GM21723 (cell line): ENCODE results near the gene TMEM259.

Experiments used
- ATAC-seq: cut with Tn5 transposase; IDR thresholded peaks from one replicate; pipeline ENCODE4 v1.9.1; 2021; ENCODE audit warnings: mild to moderate bottlenecking, moderate library complexity; ENCODE audit not compliant: unreplicated experiment

TMEM259 gene

GRCh38 chr19:990119-990571 lies 30.8 kb downstream of the TMEM259 start:
- no peak for ATAC-seq

DNA sequence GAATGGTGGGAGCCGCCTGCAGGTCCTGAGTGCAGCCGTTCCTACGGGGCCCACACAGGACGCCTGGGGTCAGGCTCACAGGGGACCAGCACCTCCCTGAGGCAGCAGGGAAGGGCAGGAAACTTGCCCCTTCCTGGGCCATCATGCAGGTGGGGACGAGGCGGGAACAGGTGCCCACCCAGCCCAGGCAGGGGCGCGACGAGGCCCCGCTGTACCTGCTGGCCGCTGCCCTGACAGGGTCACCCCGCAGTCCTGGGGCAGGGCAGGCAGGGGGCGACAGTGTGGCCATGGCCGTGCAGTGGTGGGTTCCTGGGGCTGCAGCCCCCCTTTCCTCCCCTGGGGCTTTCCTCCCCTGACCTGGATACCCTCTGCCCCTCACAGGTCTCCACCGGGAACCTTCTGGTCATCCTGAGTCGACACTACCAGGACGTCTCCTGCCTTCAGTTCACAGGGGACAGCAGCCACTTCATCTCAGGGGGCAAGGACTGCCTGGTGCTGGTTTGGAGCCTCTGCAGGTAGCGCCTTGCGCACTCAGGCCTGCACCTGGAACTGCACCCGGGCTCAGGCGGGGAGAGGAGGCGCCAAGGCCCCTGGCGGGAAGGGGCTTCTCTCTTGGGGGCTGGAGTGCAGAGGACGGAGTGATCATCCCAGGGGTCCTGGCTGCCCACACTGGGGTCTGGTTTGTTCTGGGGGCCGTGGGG lies 31.4 kb downstream of the TMEM259 start:
- ATAC-seq: no peak

GRCh38 chr19:988510-988909 lies 32.4 kb downstream of the TMEM259 start:
- ATAC-seq: no peak

- ATAC-seq: no peak
Observed at GRCh38 chr19:988081-988480, 32.8 kb downstream of the TMEM259 start.

DNA sequence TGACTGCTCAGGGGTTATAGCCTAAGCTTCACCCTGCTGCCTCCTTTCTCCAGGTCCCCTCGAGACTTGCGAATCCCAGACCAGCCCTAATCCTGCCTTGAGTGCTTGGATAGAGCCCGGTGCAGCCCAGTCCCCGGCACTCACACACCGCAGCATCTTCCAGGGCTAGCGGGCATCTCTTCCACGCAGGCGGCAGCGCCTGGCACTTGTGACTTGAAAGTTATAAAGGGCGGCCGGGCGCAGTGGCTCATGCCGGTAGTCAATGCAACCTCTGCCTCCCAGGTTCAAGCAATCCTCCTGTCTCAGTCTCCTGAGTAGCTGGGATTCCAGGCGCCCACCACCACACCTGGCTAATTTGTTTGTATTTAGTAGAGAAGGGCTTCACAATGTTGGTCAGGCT lies 34.8 kb downstream of the TMEM259 start:
- no peak for ATAC-seq

- peak; percentile 66 for ATAC-seq
Observed at GRCh38 chr19:984165-984967, 36.6 kb downstream of the TMEM259 start, which contains the start of gene WDR18. Gene WDR18 (plus strand): TSS chr19:984345. CDS start chr19:984354, 9 bp downstream.

- ATAC-seq: peak; percentile 61
Observed at GRCh38 chr19:982567-983170, 38.3 kb downstream of the TMEM259 start.

DNA sequence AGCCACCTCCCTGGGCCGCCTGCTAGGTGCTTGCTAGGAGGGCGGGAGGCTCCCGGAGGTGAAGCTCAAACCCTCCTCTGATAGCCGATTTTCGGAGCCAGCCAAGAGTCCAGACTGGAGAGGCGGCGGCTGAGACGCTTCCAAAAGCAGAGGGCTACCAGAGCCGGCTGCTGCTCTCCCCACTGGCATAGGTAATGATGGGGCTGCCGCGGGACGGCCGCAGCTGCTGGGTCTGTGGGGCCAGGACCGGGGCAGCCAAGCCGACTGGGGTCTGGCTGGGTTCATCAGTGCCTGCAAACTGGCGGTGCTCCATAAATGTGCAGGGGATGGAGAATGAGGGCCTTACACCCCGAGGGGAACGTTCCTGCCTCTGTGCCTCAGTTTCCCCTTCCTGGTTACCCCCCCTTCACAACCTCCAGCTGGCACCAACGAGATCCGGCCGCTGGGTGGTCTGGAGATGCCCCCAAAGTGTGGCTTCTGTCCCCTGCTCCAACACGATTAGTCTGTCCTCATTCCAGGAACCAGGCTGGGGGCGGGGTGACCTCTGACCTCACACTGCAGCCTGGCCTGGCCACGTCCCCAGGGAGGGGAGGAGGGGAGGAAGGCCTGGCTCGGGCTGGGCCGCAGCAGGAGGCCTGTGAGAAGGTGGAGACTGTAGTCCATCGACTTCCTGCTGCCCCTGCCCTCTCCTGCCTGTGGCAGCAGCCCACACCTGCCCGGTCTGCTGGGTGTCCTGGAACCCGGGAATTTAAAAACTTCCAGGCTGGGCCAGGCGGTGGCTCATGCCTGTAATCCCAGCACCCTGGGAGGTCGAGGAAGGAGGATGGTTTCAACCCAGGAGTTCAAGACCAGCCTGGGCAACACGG lies 40.6 kb downstream of the TMEM259 start:
- ATAC-seq: no peak

DNA sequence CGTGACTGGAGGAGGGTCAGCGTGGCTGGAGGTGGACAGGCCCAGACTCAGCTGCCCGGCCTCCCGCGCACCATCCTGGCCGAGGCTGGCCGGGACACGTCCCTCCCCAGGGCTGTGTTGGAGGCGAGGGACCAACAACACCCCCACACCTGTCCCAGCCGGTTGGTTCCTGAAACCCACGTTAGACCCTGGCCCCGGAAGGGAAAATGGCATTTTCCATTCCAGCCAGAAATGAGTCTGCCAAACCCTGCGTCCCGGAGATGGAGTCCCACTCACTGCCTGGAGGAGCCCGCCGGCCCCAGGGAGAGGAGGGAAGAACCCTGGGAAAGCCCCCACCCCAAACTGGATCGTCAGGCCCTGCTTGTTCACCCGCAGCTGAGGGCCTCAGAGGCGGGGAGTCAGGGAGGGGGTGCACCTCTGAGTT lies 41.6 kb downstream of the TMEM259 start:
- no peak for ATAC-seq

DNA sequence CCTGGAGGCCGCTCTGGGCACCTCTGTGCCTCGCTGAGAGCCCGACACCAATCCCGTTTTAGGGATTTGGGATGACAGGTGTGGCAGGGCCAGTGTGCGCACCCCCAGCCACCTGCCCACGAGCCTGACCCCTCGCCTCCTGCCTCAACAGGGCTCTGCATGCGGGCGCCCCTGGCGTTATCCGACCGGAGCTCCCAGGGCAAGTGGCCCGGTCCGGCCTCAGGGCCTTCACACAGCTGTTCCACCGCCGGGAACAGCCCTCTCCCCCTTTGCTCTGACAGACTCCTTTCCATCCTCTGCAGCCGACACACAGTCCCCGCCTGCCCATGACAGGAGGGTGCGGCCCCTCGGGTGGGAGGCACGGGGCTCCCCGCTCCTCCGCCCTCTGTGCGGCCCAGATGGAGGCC lies 43.9 kb downstream of the TMEM259 start:
- no peak for ATAC-seq

DNA sequence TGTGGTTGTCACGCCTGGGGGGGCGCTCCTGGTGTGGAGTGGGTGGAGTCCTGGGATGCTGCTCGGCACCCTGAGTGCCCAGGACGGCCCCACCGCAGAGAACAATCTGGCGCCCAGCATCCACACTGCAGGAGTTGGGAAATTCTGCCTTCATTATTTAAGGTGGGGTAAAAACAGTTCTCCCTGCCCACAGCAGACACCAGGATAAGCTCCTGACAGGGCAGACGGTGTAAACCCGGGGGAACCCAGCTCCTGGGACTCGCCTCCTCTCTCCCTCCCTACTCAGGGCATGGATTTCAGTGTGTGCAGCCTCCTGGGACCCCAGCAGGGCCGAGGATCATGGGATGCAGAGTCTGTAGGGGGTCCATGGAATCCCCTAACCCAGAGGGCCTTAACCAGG lies 44.4 kb downstream of the TMEM259 start:
- ATAC-seq: no peak

DNA sequence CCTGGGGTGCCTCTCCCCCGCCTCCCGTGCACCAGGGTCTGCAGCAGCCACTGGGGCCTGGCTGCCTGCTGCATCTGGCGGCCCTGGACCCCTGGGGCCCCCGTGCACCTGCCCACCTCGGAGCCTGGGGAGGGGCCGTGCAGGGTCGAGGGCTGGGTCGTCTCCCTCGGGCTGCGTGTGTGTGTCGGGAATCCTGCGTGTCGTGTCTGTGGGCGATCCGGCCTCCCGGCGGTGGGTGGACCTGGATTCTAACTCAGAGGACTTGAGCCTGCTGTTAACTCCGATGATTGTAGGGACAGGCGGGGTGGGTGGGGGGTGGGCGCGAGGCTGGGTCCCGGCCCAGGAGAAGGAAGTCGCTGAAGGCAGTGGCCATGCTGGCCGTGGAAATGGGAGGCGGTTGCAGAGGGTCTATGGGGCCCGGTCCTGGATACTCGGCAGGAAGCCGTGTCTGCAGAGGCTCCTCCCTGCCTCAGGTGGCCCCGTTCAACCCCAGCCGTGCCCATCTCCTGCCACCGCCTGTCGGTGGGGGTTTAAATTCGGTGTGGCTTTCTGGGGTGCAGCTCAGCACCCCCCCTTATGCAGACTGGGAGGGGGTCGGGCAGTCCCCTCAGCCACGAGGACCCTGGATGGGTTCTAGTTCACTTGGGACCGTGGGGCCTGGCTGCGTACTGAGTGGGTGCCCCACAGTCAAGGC lies 46.2 kb downstream of the TMEM259 start:
- ATAC-seq: no peak

- no peak for ATAC-seq
Observed at GRCh38 chr19:973726-974563, 47.0 kb downstream of the TMEM259 start.

GRCh38 chr19:972281-972680 lies 48.6 kb downstream of the TMEM259 start:
- no peak for ATAC-seq

GRCh38 chr19:971795-972194 lies 49.1 kb downstream of the TMEM259 start:
- no peak for ATAC-seq

DNA sequence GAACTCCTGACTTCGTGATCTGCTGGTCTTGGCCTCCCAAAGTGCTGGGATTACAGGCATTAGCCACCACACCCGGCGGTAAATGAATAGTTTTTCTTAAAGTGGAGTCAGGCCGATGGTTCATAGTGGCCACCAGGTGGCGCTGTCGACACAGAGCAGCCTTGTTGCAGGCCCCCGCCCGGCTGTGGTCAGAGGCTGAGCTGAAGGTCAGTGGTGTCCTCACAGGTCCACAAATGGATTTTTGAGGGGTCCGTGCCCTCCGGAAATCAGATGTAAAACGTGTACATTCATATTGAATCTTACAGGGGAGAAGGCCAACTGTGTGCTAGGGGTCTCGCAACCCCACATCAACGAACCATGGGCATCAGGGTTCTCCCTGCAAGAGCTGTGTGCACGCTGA lies 50.2 kb downstream of the TMEM259 start:
- no peak for ATAC-seq

- no peak for ATAC-seq
Observed at GRCh38 chr19:966485-967088, 54.3 kb downstream of the TMEM259 start.

DNA sequence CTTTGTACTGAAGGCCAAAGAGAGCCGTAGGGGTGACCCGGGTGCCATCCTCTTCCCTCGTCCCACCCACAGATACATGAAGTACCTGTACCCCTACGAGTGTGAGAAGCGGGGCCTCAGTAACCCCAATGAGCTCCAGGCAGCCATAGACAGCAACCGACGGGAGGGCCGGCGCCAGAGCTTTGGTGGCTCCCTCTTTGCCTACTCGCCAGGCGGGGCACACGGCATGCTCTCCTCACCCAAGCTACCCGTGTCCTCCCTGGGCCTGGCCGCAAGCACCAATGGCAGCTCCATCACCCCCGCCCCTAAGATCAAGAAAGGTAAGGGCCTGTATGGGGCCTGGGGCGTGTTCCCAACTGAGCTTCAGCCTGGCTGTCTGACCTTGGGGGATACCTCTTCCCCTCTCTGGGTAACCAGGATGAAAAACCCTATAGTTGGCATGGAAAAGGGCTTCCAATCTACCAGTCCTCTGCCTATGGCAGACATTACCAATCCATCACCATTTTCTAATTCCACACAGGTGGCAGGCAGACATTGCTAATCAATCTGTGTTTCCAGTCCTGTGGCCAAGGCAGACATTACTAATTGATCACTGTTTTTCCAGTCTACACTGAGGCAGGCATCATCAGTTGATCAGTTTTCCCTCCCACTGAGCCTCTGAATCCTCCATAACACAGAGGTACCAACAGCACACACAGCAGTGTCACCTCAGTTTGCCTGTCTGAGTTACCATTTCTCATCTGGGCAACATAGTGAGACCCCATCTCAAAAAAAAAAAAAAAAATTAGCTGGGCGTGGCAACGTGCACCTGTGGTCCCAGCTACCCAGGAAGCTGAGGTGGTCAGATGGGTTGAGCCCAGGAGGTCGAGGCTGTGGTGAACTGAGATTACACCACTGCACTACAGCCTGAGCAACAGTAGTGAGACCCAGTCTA lies 55.9 kb downstream of the TMEM259 start:
- ATAC-seq: no peak
